H9 (cell line): ENCODE results near the gene TMEM54. TPM values are rescaled to one million over a fixed set of nuclear protein-coding genes. Genes with fewer than 3 reads are reported as not detected.

Experiments used
- DNase-seq: peaks from one replicate; pipeline ENCODE4 v3.0.0-alpha.2; 2017
- H2AFZ ChIP-seq: one replicate; pipeline ENCODE4 v1.6.1; 2013; ENCODE audit warnings: mild to moderate bottlenecking, low read length, control low read depth, moderate library complexity
- H2AK5ac ChIP-seq: 2 replicates; pipeline ENCODE4 v1.6.1; 2013; ENCODE audit warnings: low read length, control low read depth, mixed read lengths; ENCODE audit not compliant: insufficient read length
- H2BK120ac ChIP-seq: one replicate; pipeline ENCODE4 v1.6.1; 2013; ENCODE audit warnings: low read depth, mild to moderate bottlenecking, low read length, control low read depth, inconsistent platforms; ENCODE audit not compliant: poor library complexity, severe bottlenecking
- H2BK12ac ChIP-seq: 2 replicates; pipeline ENCODE4 v1.6.1; 2013; ENCODE audit warnings: low read length, control low read depth, mixed read lengths, low read depth; ENCODE audit not compliant: insufficient read length
- H2BK15ac ChIP-seq: 2 replicates; pipeline ENCODE4 v1.6.1; 2013; ENCODE audit warnings: low read depth, low read length, control low read depth
- H2BK20ac ChIP-seq: one replicate; pipeline ENCODE4 v1.6.1; 2013; ENCODE audit warnings: low read depth, mild to moderate bottlenecking, low read length, control low read depth, inconsistent platforms; ENCODE audit not compliant: poor library complexity, severe bottlenecking
- H2BK5ac ChIP-seq: 2 replicates; pipeline ENCODE4 v1.6.1; 2013; ENCODE audit warnings: low read length, control low read depth, mixed read lengths; ENCODE audit not compliant: insufficient read length
- H3K14ac ChIP-seq: 2 replicates; pipeline ENCODE4 v1.6.1; 2013; ENCODE audit warnings: low read length, control low read depth; ENCODE audit not compliant: insufficient read depth
- H3K18ac ChIP-seq: 2 replicates; pipeline ENCODE4 v1.6.1; 2013; ENCODE audit warnings: low read depth, mild to moderate bottlenecking, mixed read lengths, low read length, control low read depth; ENCODE audit not compliant: insufficient read length
- H3K23ac ChIP-seq: 2 replicates; pipeline ENCODE4 v1.6.1; 2013; ENCODE audit warnings: low read length, control low read depth, mixed read lengths, low read depth; ENCODE audit not compliant: insufficient read length
- H3K23me2 ChIP-seq: 2 replicates; pipeline ENCODE4 v1.6.1; 2013; ENCODE audit warnings: low read depth, mild to moderate bottlenecking, mixed read lengths, low read length, control low read depth; ENCODE audit not compliant: insufficient read length, poor library complexity, severe bottlenecking
- H3K27ac ChIP-seq: 2 replicates; pipeline ENCODE4 v1.5.1; 2013; ENCODE audit warnings: low read length, control low read depth, mixed read lengths, low read depth; ENCODE audit not compliant: insufficient read length
- H3K27me3 ChIP-seq: 2 replicates; pipeline ENCODE4 v1.6.1; 2013; ENCODE audit warnings: low read length, control low read depth, inconsistent platforms; ENCODE audit not compliant: insufficient read depth
- H3K4ac ChIP-seq: 2 replicates; pipeline ENCODE4 v1.6.1; 2013; ENCODE audit warnings: low read depth, mild to moderate bottlenecking, control low read depth, inconsistent platforms, low read length, moderate library complexity
- H3K4me1 ChIP-seq: 2 replicates; pipeline ENCODE4 v1.6.1; 2013; ENCODE audit warnings: low read length, control low read depth, inconsistent platforms; ENCODE audit not compliant: insufficient read depth
- H3K4me2 ChIP-seq: 2 replicates; pipeline ENCODE4 v1.6.1; 2013; ENCODE audit warnings: low read length, control low read depth, mixed read lengths; ENCODE audit not compliant: insufficient read length, insufficient read depth
- H3K56ac ChIP-seq: 2 replicates; pipeline ENCODE4 v1.6.1; 2013; ENCODE audit warnings: low read depth, mild to moderate bottlenecking, mixed read lengths, low read length, control low read depth; ENCODE audit not compliant: insufficient read length
- H3K79me1 ChIP-seq: 2 replicates; pipeline ENCODE4 v1.6.1; 2013; ENCODE audit warnings: low read depth, mild to moderate bottlenecking, moderate library complexity, low read length, control low read depth, inconsistent platforms; ENCODE audit not compliant: insufficient read depth, poor library complexity, severe bottlenecking
- H3K79me2 ChIP-seq: 2 replicates; pipeline ENCODE4 v1.6.1; 2013; ENCODE audit warnings: low read length, control low read depth, inconsistent platforms; ENCODE audit not compliant: insufficient read depth
- H3K9ac ChIP-seq: 2 replicates; pipeline ENCODE4 v1.6.1; 2013; ENCODE audit warnings: low read length, control low read depth, mixed read lengths; ENCODE audit not compliant: insufficient read length; ENCODE audit errors: extremely low read depth
- H3K9me3 ChIP-seq: one replicate; pipeline ENCODE4 v1.6.1; 2013; ENCODE audit warnings: low read depth, low read length, inconsistent platforms; ENCODE audit not compliant: control insufficient read depth
- H3T11ph ChIP-seq: one replicate; pipeline ENCODE4 v1.6.1; 2013; ENCODE audit warnings: mild to moderate bottlenecking, low read length, control low read depth, inconsistent platforms
- H4K20me1 ChIP-seq: one replicate; pipeline ENCODE4 v1.6.1; 2013; ENCODE audit not compliant: control insufficient read depth, insufficient read length, insufficient read depth
- H4K5ac ChIP-seq: 2 replicates; pipeline ENCODE4 v1.6.1; 2013; ENCODE audit warnings: low read depth, mild to moderate bottlenecking, mixed read lengths, low read length, control low read depth; ENCODE audit not compliant: insufficient read length
- H4K8ac ChIP-seq: replicated peaks from 2 replicates; pipeline ENCODE4 v1.6.1; 2013; ENCODE audit warnings: low read length, control low read depth, mixed read lengths, low read depth; ENCODE audit not compliant: insufficient read length
- H4K91ac ChIP-seq: 2 replicates; pipeline ENCODE4 v1.6.1; 2013; ENCODE audit warnings: low read depth, mild to moderate bottlenecking, moderate library complexity, mixed read lengths, low read length, control low read depth; ENCODE audit not compliant: insufficient read length
- H3K27ac Mint-ChIP-seq, 3 experiments: 2 replicates in 2 of 3; 3 replicates in 1 of 3; pipeline ENCODE4 v1.8.0; 2020 to 2021; ENCODE audit warnings: mixed read lengths in 3 of 3, mild to moderate bottlenecking in 1 of 3, moderate library complexity in 1 of 3
- H3K27me3 Mint-ChIP-seq: 2 replicates; pipeline ENCODE4 v1.8.0; 2021; ENCODE audit warnings: low read depth, mild to moderate bottlenecking, moderate library complexity, mixed read lengths
- H3K36me3 Mint-ChIP-seq, 3 experiments: 2 replicates in 2 of 3; 3 replicates in 1 of 3; pipeline ENCODE4 v1.8.0; 2020 to 2021; ENCODE audit warnings: low read depth in 3 of 3, mixed read lengths in 3 of 3; ENCODE audit not compliant: insufficient read depth in 1 of 3
- H3K4me1 Mint-ChIP-seq, 2 experiments: 2 replicates each; pipeline ENCODE4 v1.8.0; 2020; ENCODE audit warnings: mixed read lengths in 2 of 2
- H3K4me3 Mint-ChIP-seq, 2 experiments: 2 replicates in 1 of 2; 3 replicates in 1 of 2; pipeline ENCODE4 v1.8.0; 2020 to 2021; ENCODE audit warnings: mild to moderate bottlenecking in 2 of 2, mixed read lengths in 2 of 2, moderate library complexity in 1 of 2
- H3K9me3 Mint-ChIP-seq, 2 experiments: 2 replicates in 1 of 2; 3 replicates in 1 of 2; pipeline ENCODE4 v1.8.0; 2020; ENCODE audit warnings: mild to moderate bottlenecking in 2 of 2, mixed read lengths in 2 of 2, moderate library complexity in 1 of 2
- CTCF ChIP-seq: fragments of 200-600 bp; sonication (generic); conservative IDR thresholded peaks from 3 replicates; pipeline ENCODE4 v1.8.0; 2021; ENCODE audit warnings: antibody characterized with exemption, mild to moderate bottlenecking
- WGBS: extraction: QIAGEN DNeasy Blood & Tissue Kit; methylation state at CpG from one replicate; pipeline ENCODE4 v1.1.7; 2013; ENCODE audit warnings: missing lambda C conversion rate, low lambda C conversion rate, mixed read lengths; ENCODE audit not compliant: insufficient read length; ENCODE audit errors: extremely low coverage; 5-methylcytosine and 5-hydroxymethylcytosine counted together
- total RNA-seq: library from RNA; stranded (reverse); gene quantifications from 2 replicates; pipeline ENCODE4 v1.2.1, GENCODE V29; 2021

The TMEM54 gene
- total RNA-seq, 1 experiment from 2014 or later: 17.2 TPM

GRCh38 chr1:32910319-32910718 is 9.1 kb upstream of the TMEM54 start:
- H3K4me2 ChIP-seq: no peak overlapping the region
- no peak overlapping the region for H2AK5ac ChIP-seq
- no peak overlapping the region for H3K27ac Mint-ChIP-seq
- no peaks in the 10 kb centered on the region for H3K9me3 ChIP-seq
- no peak overlapping the region for H2BK5ac ChIP-seq
- no peak overlapping the region for H3K4ac ChIP-seq
- H2AFZ ChIP-seq: no peak overlapping the region
- no peaks in the 10 kb centered on the region for H4K20me1 ChIP-seq
- H2BK12ac ChIP-seq: no peak overlapping the region
- no peak for DNase-seq
- no peak overlapping the region for H3K27ac ChIP-seq
- H3K9me3 Mint-ChIP-seq: no peaks in the 10 kb centered on the region; a peak in 1 of 5 replicates
- H3T11ph ChIP-seq: no peak overlapping the region
- no peak overlapping the region for H2BK15ac ChIP-seq
- no peaks in the 10 kb centered on the region for H3K79me1 ChIP-seq
- TF ChIP-seq CTCF: no peak
- no peaks in the 10 kb centered on the region for H3K27me3 ChIP-seq
- H3K23ac ChIP-seq: no peak overlapping the region
- no peak overlapping the region for H3K18ac ChIP-seq
- H2BK120ac ChIP-seq: no peak overlapping the region
- H3K23me2 ChIP-seq: no peaks in the 10 kb centered on the region
- no peak overlapping the region for H3K9ac ChIP-seq
- no peak overlapping the region for H3K14ac ChIP-seq
- no peak overlapping the region for H4K5ac ChIP-seq
- H4K91ac ChIP-seq: no peak overlapping the region
- H3K4me1 Mint-ChIP-seq: no peaks in the 10 kb centered on the region
- no peak overlapping the region for H3K56ac ChIP-seq
- peaks cover 9% of the 10 kb centered on the region for H3K27me3 Mint-ChIP-seq
- H4K8ac ChIP-seq: no peak overlapping the region
- H3K36me3 Mint-ChIP-seq: no peaks in the 10 kb centered on the region
- no peak overlapping the region for H2BK20ac ChIP-seq
- WGBS: no CpG with 5 or more reads among the region's 5 CpGs
- H3K4me1 ChIP-seq: no peaks in the 10 kb centered on the region
- no peak overlapping the region for H3K4me3 Mint-ChIP-seq
- no peaks in the 10 kb centered on the region for H3K79me2 ChIP-seq
